ENCODE measurements around the gene CLDN6. TPM values are rescaled to one million over a fixed set of nuclear protein-coding genes. Genes with fewer than 3 reads are reported as not detected.
A peak's percentile ranks its signal among the peaks of the same experiment; 100 is the strongest.

CLDN6 gene
- total RNA-seq, 1 donor from 2014 or later = not detected

- intact Hi-C loops (cut with micrococcal nuclease) = loop anchor here (2.0 to 5.0 kb wide), 2 partner anchors 14 to 40 kb away; partner anchors contain the start of genes HCFC1R1, PAQR4, THOC6 and TNFRSF12A
- peak overlapping the region; percentile 0 for H3K4me3 Mint-ChIP-seq (ENCODE audit: low read depth)
- H3K27me3 Mint-ChIP-seq (ENCODE audit: low read depth) = no peaks in the 10 kb centered on the region
- no peak for DNase-seq (ENCODE audit: low spot score)
- H3K27ac Mint-ChIP-seq = no peak overlapping the region
- H3K4me1 Mint-ChIP-seq (ENCODE audit: low read depth) = peaks cover 9% of the 10 kb centered on the region
- no peaks in the 10 kb centered on the region for H3K9me3 Mint-ChIP-seq
- peaks cover 8% of the 10 kb centered on the region for H3K36me3 Mint-ChIP-seq (ENCODE audit: low read depth)
Observed at GRCh38 chr16:2982402-2982801, 35.6 kb downstream of the CLDN6 start.

GRCh38 chr16:2981899-2982250 is 36.1 kb downstream of the CLDN6 start:
- H3K4me3 Mint-ChIP-seq (ENCODE audit: low read depth) = peak overlapping the region; percentile 90
- peak overlapping the region; percentile 45 for H3K27ac Mint-ChIP-seq

GRCh38 chr16:2981177-2981898 is 36.6 kb downstream of the CLDN6 start:
- Mint-ChIP-seq H3K36me3 (ENCODE audit: low read depth) (peaks cover 14% of the 10 kb centered on the region), H3K9me3 (no peaks in the 10 kb centered on the region), H3K27ac (peak overlapping the region; percentile 82), H3K4me3 (ENCODE audit: low read depth) (peak overlapping the region; percentile 90), H3K27me3 (ENCODE audit: low read depth) (no peaks in the 10 kb centered on the region), H3K4me1 (ENCODE audit: low read depth) (peaks cover 9% of the 10 kb centered on the region)
- intact Hi-C loops (cut with micrococcal nuclease) = loop anchor here (5.0 kb wide), 1 partner anchor 41 kb away; the partner anchor contains the start of genes HCFC1R1, THOC6 and TNFRSF12A
- DNase-seq (ENCODE audit: low spot score) = no peak

More at GRCh38 chr16:2981899-2982250, 36.1 kb downstream of the CLDN6 start:
- Mint-ChIP-seq H3K9me3 (no peaks in the 10 kb centered on the region), H3K4me1 (ENCODE audit: low read depth) (peaks cover 9% of the 10 kb centered on the region), H3K27me3 (ENCODE audit: low read depth) (no peaks in the 10 kb centered on the region), H3K36me3 (ENCODE audit: low read depth) (peaks cover 12% of the 10 kb centered on the region)
- no peak for DNase-seq (ENCODE audit: low spot score)
- intact Hi-C loops (cut with micrococcal nuclease) = loop anchor here (2.0 to 5.0 kb wide), 2 partner anchors 13 to 40 kb away; partner anchors contain the start of genes HCFC1R1, PAQR4, THOC6 and TNFRSF12A

GRCh38 chr16:2980227-2981176 is 37.5 kb downstream of the CLDN6 start, which contains the start of gene PKMYT1:
PKMYT1 (minus strand) TSS chr16:2980446; CDS start chr16:2979657, 789 bp downstream.
- DNase-seq (ENCODE audit: low spot score) = peak; percentile 95
- Mint-ChIP-seq H3K9me3 (no peaks in the 10 kb centered on the region), H3K4me1 (ENCODE audit: low read depth) (peaks cover 9% of the 10 kb centered on the region), H3K27me3 (ENCODE audit: low read depth) (no peaks in the 10 kb centered on the region), H3K4me3 (ENCODE audit: low read depth) (peak within 1 kb of the TSS; percentile 90), H3K27ac (peak within 1 kb of the TSS; percentile 88), H3K36me3 (ENCODE audit: low read depth) (peaks cover 20% of the 10 kb centered on the region)
- intact Hi-C loops (cut with micrococcal nuclease) = loop anchor here (5.0 kb wide), 1 partner anchor 42 kb away; the partner anchor contains the start of genes HCFC1R1, THOC6 and TNFRSF12A

- intact Hi-C loops (cut with micrococcal nuclease) = loop anchor here (5.0 kb wide), 1 partner anchor 43 kb away; the partner anchor contains the start of genes HCFC1R1, THOC6 and TNFRSF12A
- peak; percentile 38 for DNase-seq (ENCODE audit: low spot score)
- no peaks in the 10 kb centered on the region for H3K27me3 Mint-ChIP-seq (ENCODE audit: low read depth)
- peaks cover 20% of the 10 kb centered on the region for H3K36me3 Mint-ChIP-seq (ENCODE audit: low read depth)
- peak overlapping the region; percentile 90 for H3K4me3 Mint-ChIP-seq (ENCODE audit: low read depth)
- H3K9me3 Mint-ChIP-seq = no peaks in the 10 kb centered on the region
- peaks cover 9% of the 10 kb centered on the region for H3K4me1 Mint-ChIP-seq (ENCODE audit: low read depth)
- peak overlapping the region; percentile 88 for H3K27ac Mint-ChIP-seq
Observed at GRCh38 chr16:2979669-2980226, 38.2 kb downstream of the CLDN6 start.

- intact Hi-C loops (cut with micrococcal nuclease) = no loop called here
- no peak for DNase-seq (ENCODE audit: low spot score)
- Mint-ChIP-seq H3K27ac (no peak overlapping the region), H3K4me1 (ENCODE audit: low read depth) (peaks cover 9% of the 10 kb centered on the region), H3K27me3 (ENCODE audit: low read depth) (no peaks in the 10 kb centered on the region), H3K36me3 (ENCODE audit: low read depth) (peaks cover 24% of the 10 kb centered on the region), H3K9me3 (no peaks in the 10 kb centered on the region), H3K4me3 (ENCODE audit: low read depth) (no peak overlapping the region)
Observed at GRCh38 chr16:2977440-2977839, 40.5 kb downstream of the CLDN6 start.

GRCh38 chr16:2976673-2977072 is 41.3 kb downstream of the CLDN6 start:
- Mint-ChIP-seq H3K4me3 (ENCODE audit: low read depth) (no peak overlapping the region), H3K4me1 (ENCODE audit: low read depth) (peaks cover 7% of the 10 kb centered on the region), H3K27ac (no peak overlapping the region), H3K27me3 (ENCODE audit: low read depth) (no peaks in the 10 kb centered on the region), H3K9me3 (no peaks in the 10 kb centered on the region), H3K36me3 (ENCODE audit: low read depth) (peaks cover 32% of the 10 kb centered on the region)
- intact Hi-C loops (cut with micrococcal nuclease) = no loop called here
- DNase-seq (ENCODE audit: low spot score) = no peak

GRCh38 chr16:2976201-2976600 is 41.8 kb downstream of the CLDN6 start:
- DNase-seq (ENCODE audit: low spot score) = no peak
- H3K27ac Mint-ChIP-seq = no peak overlapping the region
- H3K4me3 Mint-ChIP-seq (ENCODE audit: low read depth) = no peak overlapping the region
- H3K4me1 Mint-ChIP-seq (ENCODE audit: low read depth) = peaks cover 5% of the 10 kb centered on the region
- H3K27me3 Mint-ChIP-seq (ENCODE audit: low read depth) = no peaks in the 10 kb centered on the region
- intact Hi-C loops (cut with micrococcal nuclease) = no loop called here
- H3K9me3 Mint-ChIP-seq = no peaks in the 10 kb centered on the region
- H3K36me3 Mint-ChIP-seq (ENCODE audit: low read depth) = peaks cover 33% of the 10 kb centered on the region

GRCh38 chr16:2975161-2975795 is 42.7 kb downstream of the CLDN6 start:
- intact Hi-C loops (cut with micrococcal nuclease) = no loop called here
- Mint-ChIP-seq H3K36me3 (ENCODE audit: low read depth) (peaks cover 41% of the 10 kb centered on the region), H3K27ac (no peak overlapping the region), H3K4me3 (ENCODE audit: low read depth) (no peak overlapping the region), H3K27me3 (ENCODE audit: low read depth) (no peaks in the 10 kb centered on the region), H3K9me3 (no peaks in the 10 kb centered on the region), H3K4me1 (ENCODE audit: low read depth) (peaks cover 11% of the 10 kb centered on the region)
- no peak for DNase-seq (ENCODE audit: low spot score)

- Mint-ChIP-seq H3K4me3 (ENCODE audit: low read depth) (no peak overlapping the region), H3K36me3 (ENCODE audit: low read depth) (peaks cover 41% of the 10 kb centered on the region), H3K27me3 (ENCODE audit: low read depth) (no peaks in the 10 kb centered on the region), H3K27ac (no peak overlapping the region), H3K4me1 (ENCODE audit: low read depth) (peaks cover 12% of the 10 kb centered on the region), H3K9me3 (no peaks in the 10 kb centered on the region)
- DNase-seq (ENCODE audit: low spot score) = no peak
- intact Hi-C loops (cut with micrococcal nuclease) = no loop called here
Observed at GRCh38 chr16:2974319-2975056, 43.5 kb downstream of the CLDN6 start.

GRCh38 chr16:2973605-2974318 is 44.2 kb downstream of the CLDN6 start:
- Mint-ChIP-seq H3K4me3 (ENCODE audit: low read depth) (no peak overlapping the region), H3K4me1 (ENCODE audit: low read depth) (peaks cover 12% of the 10 kb centered on the region), H3K36me3 (ENCODE audit: low read depth) (peaks cover 38% of the 10 kb centered on the region), H3K27ac (no peak overlapping the region), H3K9me3 (no peaks in the 10 kb centered on the region), H3K27me3 (ENCODE audit: low read depth) (no peaks in the 10 kb centered on the region)
- intact Hi-C loops (cut with micrococcal nuclease) = no loop called here
- DNase-seq (ENCODE audit: low spot score) = no peak
